ENCODE measurements around the gene ANTKMT. TPM values are rescaled to one million over a fixed set of nuclear protein-coding genes. Genes with fewer than 3 reads are reported as not detected.
"Not testable (repeated sequence)": the region's sequence is repeated elsewhere in the genome, so short reads cannot be mapped to it uniquely, and the experiment has no call there.

The ANTKMT gene
- total and polyA plus RNA-seq, 4 donors = 11.7 to 62.8 (median 50.7) TPM

DNA sequence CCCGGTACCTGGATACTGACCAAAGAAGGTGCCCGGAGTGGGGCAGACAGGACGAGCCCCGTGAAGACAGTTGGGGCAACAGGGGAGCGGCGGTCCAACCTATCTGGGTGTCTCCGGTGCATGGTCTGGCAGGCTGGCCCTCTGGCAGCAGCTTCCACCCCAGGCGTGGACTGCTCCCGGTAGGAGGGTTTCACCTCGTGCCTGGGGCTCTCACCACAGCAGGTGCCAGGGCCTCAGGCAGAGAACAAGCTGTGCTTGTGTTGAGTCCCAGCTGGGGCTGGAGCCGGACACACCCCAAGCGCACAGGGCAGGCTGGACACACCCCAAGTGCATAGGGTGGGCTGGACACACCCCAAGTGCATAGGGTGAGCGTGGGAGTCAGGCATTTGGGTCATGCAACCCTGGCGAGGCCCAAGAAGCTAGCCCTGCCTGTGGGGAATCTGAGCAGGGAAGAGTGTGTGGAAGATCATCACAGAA, 13.8 kb upstream of the ANTKMT start:
- Histone ChIP-seq H3K4me3 (ENCODE audit: low read depth, low read length) (no peak overlapping the region), H3K27ac (ENCODE audit: low read depth, low read length) (no peak overlapping the region), H3K4me1 (ENCODE audit: control insufficient read depth, insufficient read depth, low read length) (peaks cover 89% of the 10 kb centered on the region), H3K9me3 (ENCODE audit: control insufficient read depth, insufficient read depth, low read length) (no peaks in the 10 kb centered on the region), H3K27me3 (ENCODE audit: control insufficient read depth, insufficient read depth, low read length) (peaks cover 28% of the 10 kb centered on the region), H3K36me3 (ENCODE audit: control insufficient read depth, insufficient read depth, low read length) (peaks cover 26% of the 10 kb centered on the region)
- no peak for DNase-seq (ENCODE audit: low read depth in 4 of 6, low spot score in 6 of 6)
- WGBS (ENCODE audit: insufficient coverage) = 48% methylated on average over 12 of the region's 14 CpGs

DNA sequence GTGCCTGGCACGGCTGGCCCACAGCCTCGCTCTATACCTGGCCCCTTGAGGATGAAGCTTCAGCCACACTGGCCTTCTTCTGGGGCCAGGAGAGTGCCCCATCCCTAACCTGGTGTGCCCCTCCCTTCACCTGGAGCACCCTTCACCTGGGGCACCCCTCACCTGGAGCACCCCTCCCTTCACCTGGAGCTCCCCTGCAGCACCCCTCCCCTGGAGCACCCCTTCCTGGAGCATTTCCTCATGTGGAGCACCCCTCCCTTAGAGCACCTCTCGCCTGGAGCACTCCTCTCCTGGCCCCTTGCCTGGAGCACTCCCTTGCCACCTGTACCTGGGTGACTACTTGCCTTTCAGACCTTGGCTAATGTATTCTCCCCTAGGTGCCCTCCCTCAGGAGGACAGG, 12.9 kb upstream of the ANTKMT start:
- Histone ChIP-seq H3K27ac (ENCODE audit: low read depth, low read length) (no peak overlapping the region), H3K36me3 (ENCODE audit: control insufficient read depth, insufficient read depth, low read length) (peaks cover 17% of the 10 kb centered on the region), H3K4me3 (ENCODE audit: low read depth, low read length) (no peak overlapping the region), H3K9me3 (ENCODE audit: control insufficient read depth, insufficient read depth, low read length) (no peaks in the 10 kb centered on the region), H3K27me3 (ENCODE audit: control insufficient read depth, insufficient read depth, low read length) (peaks cover 24% of the 10 kb centered on the region), H3K4me1 (ENCODE audit: control insufficient read depth, insufficient read depth, low read length) (peaks cover 81% of the 10 kb centered on the region)
- DNase-seq (ENCODE audit: low read depth in 4 of 6, low spot score in 6 of 6) = no peak
- 76% methylated on average over 3 of the region's 3 CpGs for WGBS (ENCODE audit: insufficient coverage)

DNA sequence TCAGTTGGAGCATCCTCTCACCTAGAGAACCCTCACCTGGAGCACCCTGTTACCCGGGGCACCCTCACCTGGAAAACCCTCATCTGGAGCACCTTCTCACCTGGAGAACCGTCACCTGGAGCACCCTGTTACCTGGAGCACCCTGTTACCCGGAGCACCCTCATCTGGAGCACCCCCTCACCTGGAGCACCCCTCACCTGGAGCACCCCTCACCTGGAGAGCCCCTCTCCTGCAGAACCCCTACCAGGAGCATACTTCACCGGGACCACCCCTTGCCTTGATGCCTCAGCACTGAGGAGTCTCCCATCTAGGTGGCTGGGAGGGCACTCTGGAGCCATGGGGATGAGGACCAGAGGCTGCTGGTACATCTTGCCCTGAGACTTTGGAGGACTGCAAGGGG, 12.0 kb upstream of the ANTKMT start:
- H3K27me3 ChIP-seq (ENCODE audit: control insufficient read depth, insufficient read depth, low read length) = peaks cover 24% of the 10 kb centered on the region

DNA sequence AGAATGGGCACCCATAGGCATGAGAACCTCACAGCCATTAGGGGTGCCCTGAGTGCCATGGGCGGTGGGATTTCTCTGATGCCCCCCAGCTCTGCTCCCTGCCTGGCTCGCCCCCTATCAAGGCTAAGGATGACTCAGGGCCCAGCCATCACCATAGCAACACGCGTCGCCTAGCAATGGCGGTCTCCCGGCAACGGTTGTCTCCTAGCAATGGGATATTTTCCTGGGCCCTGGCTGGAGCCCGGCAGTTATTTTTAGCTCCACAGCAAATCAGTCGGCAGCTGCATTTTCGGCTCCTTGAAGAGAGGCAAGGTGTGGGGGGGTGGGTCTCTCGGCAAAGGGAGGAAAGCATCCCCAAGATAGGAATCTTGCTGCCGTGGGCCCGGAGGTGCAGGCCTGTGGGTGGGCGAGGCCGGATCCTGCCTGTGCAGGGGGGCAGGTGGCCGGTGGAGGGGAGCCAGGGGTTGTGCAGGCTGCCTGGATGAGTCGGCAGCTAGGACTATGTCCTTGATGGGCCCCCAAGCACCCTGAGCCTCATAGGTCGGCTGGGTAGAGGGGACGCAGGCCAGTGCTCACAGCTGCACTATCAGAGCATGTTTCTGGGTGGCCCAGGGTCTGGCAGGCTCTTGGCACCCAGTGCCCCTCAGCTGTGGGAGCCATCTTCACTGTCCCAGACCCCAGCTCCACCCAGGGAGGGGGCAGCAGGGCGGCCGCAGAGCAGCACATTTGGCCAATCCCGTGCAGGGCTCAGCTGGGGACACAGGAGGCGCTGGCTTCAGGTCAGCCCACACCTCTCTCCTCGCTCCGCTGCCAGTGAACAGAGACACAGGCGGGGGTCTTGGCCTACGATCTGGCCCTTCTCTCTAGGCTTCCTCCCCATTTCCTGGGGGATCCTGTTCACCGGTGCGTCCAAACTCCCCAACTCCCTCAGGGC, 11.1 kb upstream of the ANTKMT start:
- Histone ChIP-seq H3K4me3 (ENCODE audit: low read depth, low read length) (no peak overlapping the region), H3K36me3 (ENCODE audit: control insufficient read depth, insufficient read depth, low read length) (peaks cover 6% of the 10 kb centered on the region), H3K27ac (ENCODE audit: low read depth, low read length) (peak overlapping the region; percentile 90), H3K9me3 (ENCODE audit: control insufficient read depth, insufficient read depth, low read length) (no peaks in the 10 kb centered on the region), H3K27me3 (ENCODE audit: control insufficient read depth, insufficient read depth, low read length) (peaks cover 16% of the 10 kb centered on the region), H3K4me1 (ENCODE audit: control insufficient read depth, insufficient read depth, low read length) (peaks cover 76% of the 10 kb centered on the region)
- peak; percentile 68 to 98 (median 91) for DNase-seq (ENCODE audit: low read depth in 4 of 6, low spot score in 6 of 6)
- 8% methylated on average over 29 of the region's 30 CpGs for WGBS (ENCODE audit: insufficient coverage)

More for the DNA sequence above, 12.0 kb upstream of the ANTKMT start:
- WGBS (ENCODE audit: insufficient coverage) = 72% methylated on average over 2 of the region's 4 CpGs
- Histone ChIP-seq H3K4me1 (ENCODE audit: control insufficient read depth, insufficient read depth, low read length) (peaks cover 76% of the 10 kb centered on the region), H3K27ac (ENCODE audit: low read depth, low read length) (peak overlapping the region; percentile 35), H3K36me3 (ENCODE audit: control insufficient read depth, insufficient read depth, low read length) (peaks cover 8% of the 10 kb centered on the region), H3K4me3 (ENCODE audit: low read depth, low read length) (no peak overlapping the region), H3K9me3 (ENCODE audit: control insufficient read depth, insufficient read depth, low read length) (no peaks in the 10 kb centered on the region)
- no peak for DNase-seq (ENCODE audit: low read depth in 4 of 6, low spot score in 6 of 6)

DNA sequence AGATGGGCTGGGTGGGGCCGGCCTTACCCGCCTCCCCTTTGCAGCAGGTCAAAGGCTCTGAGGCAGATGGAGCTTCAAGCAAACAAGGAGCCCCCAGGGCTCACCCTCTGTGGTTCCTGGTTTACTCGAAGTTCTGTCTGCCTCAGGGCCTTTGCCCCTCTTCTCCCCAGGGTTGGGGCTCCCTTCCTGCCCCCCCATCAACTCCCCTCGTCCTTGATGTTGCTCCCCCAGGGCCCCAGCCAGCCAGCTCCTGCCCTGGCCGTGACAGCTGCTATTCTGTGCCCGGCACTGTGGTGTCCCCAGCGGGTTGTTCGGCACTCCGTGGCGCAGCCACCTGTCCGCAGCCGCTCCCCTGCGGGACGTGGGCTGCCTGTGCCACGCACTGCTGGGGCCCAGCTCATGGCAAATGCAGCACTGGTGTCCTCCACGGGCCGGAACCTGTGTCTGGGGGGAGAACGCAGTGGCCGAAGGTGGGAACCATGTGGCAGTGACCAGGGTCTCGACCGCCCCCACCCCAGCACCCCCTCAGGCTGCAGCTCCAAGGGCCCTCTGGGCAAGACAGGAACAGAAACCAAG, 10.4 kb upstream of the ANTKMT start:
- peaks cover 14% of the 10 kb centered on the region for H3K27me3 ChIP-seq (ENCODE audit: control insufficient read depth, insufficient read depth, low read length)
- WGBS (ENCODE audit: insufficient coverage) = 52% methylated on average over 20 of the region's 21 CpGs
- no peaks in the 10 kb centered on the region for H3K9me3 ChIP-seq (ENCODE audit: control insufficient read depth, insufficient read depth, low read length)
- H3K27ac ChIP-seq (ENCODE audit: low read depth, low read length) = peak overlapping the region; percentile 90
- peaks cover 74% of the 10 kb centered on the region for H3K4me1 ChIP-seq (ENCODE audit: control insufficient read depth, insufficient read depth, low read length)
- DNase-seq (ENCODE audit: low read depth in 4 of 6, low spot score in 6 of 6) = no peak
- peaks cover 6% of the 10 kb centered on the region for H3K36me3 ChIP-seq (ENCODE audit: control insufficient read depth, insufficient read depth, low read length)
- H3K4me3 ChIP-seq (ENCODE audit: low read depth, low read length) = no peak overlapping the region

DNA sequence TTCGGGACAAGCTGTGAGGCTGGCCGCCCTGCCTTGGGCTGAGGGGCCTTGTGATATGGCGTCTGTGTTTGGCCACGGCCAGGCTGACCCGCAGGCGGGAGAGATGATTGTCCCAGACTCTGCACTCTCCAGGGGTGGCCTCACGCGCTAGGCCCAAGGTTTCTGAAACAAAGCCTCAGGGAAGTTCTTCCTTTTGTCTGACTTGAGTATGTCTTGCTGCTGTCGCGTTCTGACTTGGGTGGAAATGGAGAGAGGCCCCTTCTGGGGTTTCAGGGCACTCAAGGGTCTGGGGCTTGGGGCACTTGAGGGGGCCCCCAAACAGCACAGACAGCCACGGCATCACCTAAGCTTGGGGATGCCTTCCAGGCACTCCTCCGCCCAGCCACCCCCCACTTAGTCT, 9.9 kb upstream of the ANTKMT start:
- Histone ChIP-seq H3K27ac (ENCODE audit: low read depth, low read length) (peak overlapping the region; percentile 90), H3K4me3 (ENCODE audit: low read depth, low read length) (no peak overlapping the region), H3K9me3 (ENCODE audit: control insufficient read depth, insufficient read depth, low read length) (no peaks in the 10 kb centered on the region), H3K4me1 (ENCODE audit: control insufficient read depth, insufficient read depth, low read length) (peaks cover 76% of the 10 kb centered on the region), H3K27me3 (ENCODE audit: control insufficient read depth, insufficient read depth, low read length) (peaks cover 18% of the 10 kb centered on the region), H3K36me3 (ENCODE audit: control insufficient read depth, insufficient read depth, low read length) (peaks cover 6% of the 10 kb centered on the region)
- WGBS (ENCODE audit: insufficient coverage) = 61% methylated on average over 12 of the region's 12 CpGs
- no peak for DNase-seq (ENCODE audit: low read depth in 4 of 6, low spot score in 6 of 6)

DNA sequence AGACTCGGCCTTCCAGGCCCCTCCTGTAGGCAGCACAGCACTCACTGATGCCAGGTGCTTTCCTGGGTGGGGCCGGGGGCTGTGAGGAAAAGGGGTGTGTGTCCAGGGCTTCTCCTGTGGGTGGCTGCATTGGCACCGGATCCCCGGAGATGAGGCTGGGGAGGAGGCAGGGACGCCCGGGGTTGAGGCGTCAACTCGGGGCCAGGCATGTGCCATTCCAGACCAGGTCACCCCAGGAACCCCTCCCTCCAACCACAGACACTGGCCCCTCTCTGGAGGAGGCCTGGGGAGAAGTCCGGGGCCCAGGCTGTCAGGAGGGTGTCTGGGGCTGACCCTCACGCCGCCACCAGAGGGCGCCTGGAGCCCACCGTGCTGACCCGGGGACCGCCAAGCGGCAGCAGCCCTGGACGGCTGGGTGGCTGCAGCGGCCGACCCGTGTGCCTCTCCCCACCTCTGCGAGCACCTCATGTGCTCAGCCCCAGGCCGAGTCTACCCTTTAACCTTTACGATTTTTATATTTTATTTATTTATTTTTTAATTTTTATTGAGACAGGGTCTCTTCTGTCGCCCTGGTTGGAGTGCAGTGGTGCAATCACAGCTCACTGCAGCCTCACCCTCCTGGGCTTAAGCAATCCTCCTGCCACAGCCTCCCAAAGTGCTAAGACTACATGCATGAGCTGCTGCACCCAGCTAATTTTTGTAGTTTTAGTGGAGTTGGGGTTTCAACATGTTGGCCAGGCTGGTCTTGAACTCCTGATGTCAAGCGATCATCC, 9.2 kb upstream of the ANTKMT start:
- H3K4me1 ChIP-seq (ENCODE audit: control insufficient read depth, insufficient read depth, low read length) = peaks cover 76% of the 10 kb centered on the region
- no peak overlapping the region for H3K27ac ChIP-seq (ENCODE audit: low read depth, low read length)
- 8% methylated on average over 12 of the region's 25 CpGs for WGBS (ENCODE audit: insufficient coverage)
- no peak overlapping the region for H3K4me3 ChIP-seq (ENCODE audit: low read depth, low read length)
- H3K27me3 ChIP-seq (ENCODE audit: control insufficient read depth, insufficient read depth, low read length) = peaks cover 18% of the 10 kb centered on the region
- H3K36me3 ChIP-seq (ENCODE audit: control insufficient read depth, insufficient read depth, low read length) = peaks cover 8% of the 10 kb centered on the region
- H3K9me3 ChIP-seq (ENCODE audit: control insufficient read depth, insufficient read depth, low read length) = no peaks in the 10 kb centered on the region
- DNase-seq (ENCODE audit: low read depth in 4 of 6, low spot score in 6 of 6) = peak in 2 of 6 donors; percentile 82

DNA sequence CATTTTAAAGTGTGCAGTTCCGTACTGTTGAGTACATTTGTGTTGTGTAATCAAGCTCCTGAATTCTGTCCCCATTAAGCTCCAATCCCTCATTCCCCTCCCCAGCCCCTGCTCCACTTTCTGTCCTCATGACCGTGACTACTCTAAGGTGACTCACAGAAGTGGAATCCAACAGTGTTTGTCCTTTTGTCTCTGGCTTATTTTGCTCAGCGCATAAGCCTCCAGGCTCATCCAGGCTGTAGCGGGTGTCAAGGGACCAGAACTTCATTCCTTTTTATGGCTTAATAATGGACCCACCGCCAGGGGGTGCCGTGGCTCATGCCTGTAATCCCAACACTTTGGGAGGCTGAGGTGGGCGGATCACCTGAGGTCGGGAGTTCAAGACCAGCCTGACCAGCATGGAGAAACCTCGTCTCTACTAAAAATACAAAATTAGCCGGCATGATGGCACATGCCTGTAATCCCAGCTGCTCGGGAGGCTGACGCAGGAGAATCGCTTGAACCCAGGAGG, 8.2 kb upstream of the ANTKMT start:
- not testable (repeated sequence) for DNase-seq (ENCODE audit: low read depth in 4 of 6, low spot score in 6 of 6); H3K9me3 ChIP-seq (ENCODE audit: control insufficient read depth, insufficient read depth, low read length); H3K27ac ChIP-seq (ENCODE audit: low read depth, low read length); H3K4me3 ChIP-seq (ENCODE audit: low read depth, low read length)
- peaks cover 15% of the 10 kb centered on the region for H3K27me3 ChIP-seq (ENCODE audit: control insufficient read depth, insufficient read depth, low read length)
- peaks cover 78% of the 10 kb centered on the region for H3K4me1 ChIP-seq (ENCODE audit: control insufficient read depth, insufficient read depth, low read length)
- WGBS (ENCODE audit: insufficient coverage) = 48% methylated on average over 7 of the region's 13 CpGs
- H3K36me3 ChIP-seq (ENCODE audit: control insufficient read depth, insufficient read depth, low read length) = peaks cover 19% of the 10 kb centered on the region

DNA sequence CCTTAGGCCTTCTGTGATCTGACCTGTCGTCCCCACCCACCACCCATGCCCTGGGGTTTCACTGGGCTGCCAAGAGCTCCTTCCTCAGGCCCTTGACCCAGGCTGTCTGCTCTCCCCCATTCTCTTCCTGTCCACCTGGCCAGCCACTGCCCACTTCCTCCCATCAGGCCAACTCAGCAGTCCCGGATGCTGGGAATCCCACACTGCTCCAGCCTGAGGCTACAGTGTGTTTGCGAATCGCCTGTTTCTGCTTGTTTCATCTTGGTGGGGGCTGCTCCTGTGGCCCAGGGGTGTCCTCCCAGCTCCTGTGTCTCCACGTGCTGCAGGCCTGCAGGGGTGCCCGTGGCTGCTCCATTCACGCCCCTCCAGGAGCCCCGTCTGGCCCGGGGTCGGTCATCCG, 6.9 kb upstream of the ANTKMT start:
- Histone ChIP-seq H3K4me3 (ENCODE audit: low read depth, low read length) (peak overlapping the region; percentile 34), H3K9me3 (ENCODE audit: control insufficient read depth, insufficient read depth, low read length) (no peaks in the 10 kb centered on the region), H3K36me3 (ENCODE audit: control insufficient read depth, insufficient read depth, low read length) (peaks cover 32% of the 10 kb centered on the region), H3K27me3 (ENCODE audit: control insufficient read depth, insufficient read depth, low read length) (peaks cover 11% of the 10 kb centered on the region), H3K27ac (ENCODE audit: low read depth, low read length) (peak overlapping the region; percentile 59), H3K4me1 (ENCODE audit: control insufficient read depth, insufficient read depth, low read length) (peaks cover 78% of the 10 kb centered on the region)
- 64% methylated on average over 11 of the region's 11 CpGs for WGBS (ENCODE audit: insufficient coverage)
- DNase-seq (ENCODE audit: low read depth in 4 of 6, low spot score in 6 of 6) = no peak
